Activated B cell treated with CpG ODN at 0.5 μM for 24 hours (primary cell): ENCODE data around the gene ITGB6. TPM values are rescaled to one million over a fixed set of nuclear protein-coding genes. Genes with fewer than 3 reads are reported as not detected.

ENCODE experiments used
- ATAC-seq: fragments of 200-7000 bp; cut with Tn5 transposase; one replicate; pipeline ENCODE4 v1.10.0; 2021; ENCODE audit warnings: low read depth, mild to moderate bottlenecking, moderate library complexity
- CTCF ChIA-PET: fragments of 350-600 bp; sonication (Branson Sonifier 250); formaldehyde crosslinking; loops from one replicate; lab custom pipeline; 2021; ENCODE audit warnings: antibody characterized with exemption; lab: Charles Lee
- POLR2A ChIA-PET: fragments of 350-600 bp; sonication (Branson Sonifier 250); formaldehyde crosslinking; loops from one replicate; lab custom pipeline; 2021; ENCODE audit warnings: antibody characterized with exemption; lab: Charles Lee
- DNase-seq: peaks from one replicate; pipeline ENCODE4 v3.0.0; 2022
- H3K27ac Mint-ChIP-seq: one replicate; pipeline ENCODE4 v1.8.0; 2020; ENCODE audit warnings: mixed read lengths
- H3K27me3 Mint-ChIP-seq: one replicate; pipeline ENCODE4 v1.8.0; 2021; ENCODE audit warnings: mixed read lengths
- H3K36me3 Mint-ChIP-seq: one replicate; pipeline ENCODE4 v1.8.0; 2021; ENCODE audit warnings: low read depth, mixed read lengths
- H3K4me1 Mint-ChIP-seq: one replicate; pipeline ENCODE4 v1.8.0; 2021; ENCODE audit warnings: mixed read lengths
- H3K4me3 Mint-ChIP-seq: one replicate; pipeline ENCODE4 v1.8.0; 2020; ENCODE audit warnings: mild to moderate bottlenecking, mixed read lengths
- H3K9me3 Mint-ChIP-seq: one replicate; pipeline ENCODE4 v1.8.0; 2020; ENCODE audit warnings: mixed read lengths
- intact Hi-C: fragments of 100-400 bp; cut with micrococcal nuclease; formaldehyde crosslinking; loops from one replicate; pipeline ENCODE4 v1.15.1; 2024
- total RNA-seq: library from RNA; stranded (reverse); gene quantifications from 2 replicates; pipeline ENCODE4 v1.2.3, GENCODE V29; 2022
- TF ChIP-seq, protein P1 (sequence below): fragments of 200-600 bp; IDR thresholded peaks from one replicate; pipeline ENCODE4 v1.8.0; 2022; ENCODE audit warnings: antibody characterized with exemption, mild to moderate bottlenecking

The ITGB6 gene
- total RNA-seq, 1 donor from 2014 or later: not detected

DNA sequence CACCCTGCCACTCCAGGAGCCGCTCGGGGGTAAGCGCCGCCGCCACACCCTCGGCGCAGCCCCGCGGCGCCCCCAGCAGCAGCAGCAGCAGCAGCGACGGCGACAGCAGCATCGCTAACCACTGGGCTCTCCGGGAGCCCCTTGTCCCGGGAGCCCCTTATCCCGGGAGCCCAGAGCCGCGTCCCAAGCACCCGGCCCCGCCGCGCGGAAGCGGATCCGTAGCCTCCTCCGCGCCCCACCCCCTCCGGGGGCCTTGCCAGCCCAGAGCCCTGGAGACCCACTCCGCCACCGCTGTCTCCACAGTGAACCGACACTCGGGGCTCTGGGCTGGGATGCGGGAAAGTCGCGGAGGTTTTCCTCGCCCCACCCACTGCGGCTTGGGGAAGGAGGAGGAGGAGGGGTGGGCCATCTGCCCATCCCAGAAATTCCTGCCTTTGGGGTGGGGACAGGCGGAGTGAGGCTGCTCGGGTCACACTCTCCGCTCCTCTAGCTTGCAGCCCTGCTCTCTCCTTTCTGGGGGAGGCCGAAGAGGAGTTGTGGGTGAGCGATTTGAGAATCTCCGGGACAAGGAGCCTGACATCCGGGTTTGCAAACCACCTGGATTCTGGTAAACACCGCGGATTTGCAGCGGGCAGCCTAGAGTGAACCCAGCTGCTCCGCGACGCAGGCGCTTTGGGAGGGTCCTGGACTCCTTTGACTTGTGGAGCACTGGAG lies 137.6 kb downstream of the ITGB6 start, which contains the start of gene PLA2R1:
PLA2R1 (minus strand) TSS at position 324 of the 714 bp plus-strand sequence; CDS start at position 112, 212 bp downstream.
- ATAC-seq: no peak
- Mint-ChIP-seq H3K36me3 (no peaks in the 10 kb centered on the region), H3K27me3 (peaks cover 49% of the 10 kb centered on the region), H3K4me3 (peak within 1 kb of the TSS; percentile 55), H3K27ac (no peak within 1 kb of the TSS), H3K9me3 (no peaks in the 10 kb centered on the region), H3K4me1 (peaks cover 7% of the 10 kb centered on the region)
- ChIA-PET CTCF (no interaction called here), POLR2A (no interaction called here)
- intact Hi-C loops: no loop called here
- TF ChIP-seq, protein P1, sequence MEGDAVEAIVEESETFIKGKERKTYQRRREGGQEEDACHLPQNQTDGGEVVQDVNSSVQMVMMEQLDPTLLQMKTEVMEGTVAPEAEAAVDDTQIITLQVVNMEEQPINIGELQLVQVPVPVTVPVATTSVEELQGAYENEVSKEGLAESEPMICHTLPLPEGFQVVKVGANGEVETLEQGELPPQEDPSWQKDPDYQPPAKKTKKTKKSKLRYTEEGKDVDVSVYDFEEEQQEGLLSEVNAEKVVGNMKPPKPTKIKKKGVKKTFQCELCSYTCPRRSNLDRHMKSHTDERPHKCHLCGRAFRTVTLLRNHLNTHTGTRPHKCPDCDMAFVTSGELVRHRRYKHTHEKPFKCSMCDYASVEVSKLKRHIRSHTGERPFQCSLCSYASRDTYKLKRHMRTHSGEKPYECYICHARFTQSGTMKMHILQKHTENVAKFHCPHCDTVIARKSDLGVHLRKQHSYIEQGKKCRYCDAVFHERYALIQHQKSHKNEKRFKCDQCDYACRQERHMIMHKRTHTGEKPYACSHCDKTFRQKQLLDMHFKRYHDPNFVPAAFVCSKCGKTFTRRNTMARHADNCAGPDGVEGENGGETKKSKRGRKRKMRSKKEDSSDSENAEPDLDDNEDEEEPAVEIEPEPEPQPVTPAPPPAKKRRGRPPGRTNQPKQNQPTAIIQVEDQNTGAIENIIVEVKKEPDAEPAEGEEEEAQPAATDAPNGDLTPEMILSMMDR: no peak
- no peak for DNase-seq

DNA sequence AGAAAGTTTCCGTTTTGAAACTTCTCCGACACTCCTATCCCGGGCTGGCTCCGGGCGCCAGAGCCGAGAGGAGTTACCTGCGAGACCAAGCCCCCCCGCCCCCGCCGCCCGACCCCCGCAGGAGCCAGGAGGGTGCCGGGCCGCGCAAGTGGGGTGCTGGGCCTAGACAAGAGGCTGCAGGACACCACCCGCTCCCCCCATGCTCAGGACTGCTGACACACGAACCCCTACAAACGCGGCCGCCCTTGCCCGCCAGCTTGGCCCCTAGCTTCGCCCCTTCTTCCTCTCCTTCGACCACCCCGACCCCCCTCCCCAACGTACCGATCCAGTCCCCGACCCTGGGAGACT lies 138.2 kb downstream of the ITGB6 start:
- Mint-ChIP-seq H3K36me3 (no peaks in the 10 kb centered on the region), H3K4me3 (no peak overlapping the region), H3K9me3 (no peaks in the 10 kb centered on the region), H3K4me1 (peaks cover 7% of the 10 kb centered on the region), H3K27me3 (peaks cover 49% of the 10 kb centered on the region), H3K27ac (no peak overlapping the region)
- intact Hi-C loops: no loop called here
- DNase-seq (no peak), ATAC-seq (no peak)
- CTCF ChIA-PET: no interaction called here
- TF ChIP-seq, protein P1: no peak
- POLR2A ChIA-PET: no interaction called here

DNA sequence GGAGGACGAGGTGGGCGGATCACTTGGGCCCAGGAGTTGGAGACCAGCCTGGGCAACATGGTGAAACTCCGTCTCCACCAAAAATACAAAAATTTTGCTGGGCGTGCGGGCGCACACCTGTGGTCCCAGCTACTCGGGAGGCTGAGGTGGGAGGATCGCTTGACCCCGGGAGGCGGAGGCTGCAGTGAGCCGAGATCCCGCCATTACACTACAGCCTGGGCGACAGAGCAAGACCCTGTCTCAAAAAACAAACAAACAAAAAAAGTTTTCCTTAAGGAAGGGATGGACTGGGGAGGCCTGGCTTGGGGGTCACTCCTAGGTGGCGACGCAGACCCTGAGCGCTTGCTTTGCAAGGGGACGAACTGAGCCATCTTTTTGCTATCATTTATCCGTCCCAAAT lies 138.5 kb downstream of the ITGB6 start:
- ATAC-seq: no peak
- Mint-ChIP-seq H3K4me3 (no peak overlapping the region), H3K36me3 (no peaks in the 10 kb centered on the region), H3K4me1 (peaks cover 7% of the 10 kb centered on the region), H3K27ac (no peak overlapping the region), H3K9me3 (no peaks in the 10 kb centered on the region), H3K27me3 (peaks cover 48% of the 10 kb centered on the region)
- ChIA-PET CTCF (no interaction called here), POLR2A (no interaction called here)
- TF ChIP-seq, protein P1: no peak
- intact Hi-C loops: no loop called here
- no peak for DNase-seq

DNA sequence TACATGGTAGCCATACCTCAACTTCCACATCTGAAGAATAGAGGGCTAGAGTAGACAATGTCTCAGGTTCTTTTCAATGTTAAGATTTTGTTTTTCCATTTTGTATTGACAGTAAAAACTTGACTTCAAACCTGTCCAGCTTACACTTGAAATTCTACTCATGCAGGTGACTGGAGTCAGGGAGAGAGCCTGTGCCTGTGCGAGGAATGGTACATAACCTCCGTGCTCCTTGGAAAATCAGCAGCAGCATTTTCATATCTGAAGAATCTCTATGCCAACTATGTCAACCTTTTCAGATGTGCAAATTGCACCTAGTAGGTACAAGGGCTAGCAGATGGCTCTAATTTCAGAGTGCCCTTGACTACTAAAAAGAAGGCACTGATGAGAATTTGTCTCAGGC lies 139.8 kb downstream of the ITGB6 start:
- DNase-seq (no peak), ATAC-seq (no peak)
- Mint-ChIP-seq H3K36me3 (no peaks in the 10 kb centered on the region), H3K4me1 (peaks cover 7% of the 10 kb centered on the region), H3K27ac (no peak overlapping the region), H3K4me3 (no peak overlapping the region), H3K9me3 (no peaks in the 10 kb centered on the region), H3K27me3 (peaks cover 40% of the 10 kb centered on the region)
- TF ChIP-seq, protein P1: no peak
- POLR2A ChIA-PET: no interaction called here
- intact Hi-C loops: no loop called here
- CTCF ChIA-PET: no interaction called here

DNA sequence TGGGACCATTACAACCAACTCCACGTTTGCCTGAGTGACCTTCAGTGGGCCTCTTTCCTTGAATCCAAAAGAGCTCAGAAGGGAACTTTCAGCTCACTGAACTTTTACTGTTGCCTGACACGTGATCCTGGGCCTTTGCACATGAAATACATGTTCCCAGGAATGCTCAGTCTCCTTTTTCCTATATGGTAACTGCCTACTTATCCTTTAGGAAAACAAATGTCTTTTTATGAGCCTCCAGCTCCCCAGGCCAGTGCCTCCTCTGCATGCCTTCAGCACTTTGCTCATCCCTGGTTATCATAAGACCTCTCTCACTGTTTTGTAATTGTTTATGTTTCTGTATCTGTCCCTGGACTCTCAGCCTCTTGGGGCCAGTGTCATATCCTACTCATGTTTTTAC lies 142.7 kb downstream of the ITGB6 start:
- Mint-ChIP-seq H3K27me3 (peaks cover 23% of the 10 kb centered on the region), H3K27ac (no peak overlapping the region), H3K4me1 (no peaks in the 10 kb centered on the region), H3K36me3 (no peaks in the 10 kb centered on the region), H3K9me3 (no peaks in the 10 kb centered on the region), H3K4me3 (no peak overlapping the region)
- ATAC-seq: no peak
- POLR2A ChIA-PET: no interaction called here
- TF ChIP-seq, protein P1: no peak
- CTCF ChIA-PET: interaction anchor here (0.8 kb wide), 1 partner anchor 1962 kb away, joined by 3 read pairs; no protein-coding TSS in a partner anchor
- DNase-seq: no peak
- intact Hi-C loops: no loop called here
